DND-41 (cell line): ENCODE results near the gene DLG2.

Experiments
- ATAC-seq: fragments of 200-7000 bp; cut with Tn5 transposase; 3 replicates; pipeline ENCODE4 v1.9.1; 2021; ENCODE audit warnings: low read depth; ENCODE audit not compliant: insufficient read depth
- DNase-seq: peaks from one replicate; pipeline ENCODE4 v3.0.0-alpha.2; 2020
- H2AFZ ChIP-seq: 2 replicates; pipeline ENCODE4 v1.6.0; 2012; ENCODE audit warnings: low read depth, low read length
- H3K27ac ChIP-seq: 2 replicates; pipeline ENCODE4 v1.5.1; 2012; ENCODE audit warnings: low read length, inconsistent platforms
- H3K27me3 ChIP-seq: fragments of 200-600 bp; sonication (generic); 2 replicates; pipeline ENCODE4 v1.6.0; 2012; ENCODE audit warnings: low read length, mild to moderate bottlenecking, inconsistent platforms; ENCODE audit not compliant: insufficient read depth, poor library complexity
- H3K36me3 ChIP-seq: 2 replicates; pipeline ENCODE4 v1.5.1; 2012; ENCODE audit warnings: low read length, inconsistent platforms; ENCODE audit not compliant: insufficient read depth
- H3K4me1 ChIP-seq: 2 replicates; pipeline ENCODE4 v1.5.1; 2012; ENCODE audit warnings: mild to moderate bottlenecking, low read length; ENCODE audit not compliant: insufficient read depth
- H3K4me2 ChIP-seq: 2 replicates; pipeline ENCODE4 v1.6.0; 2012; ENCODE audit warnings: mild to moderate bottlenecking, moderate library complexity, low read length, inconsistent platforms; ENCODE audit not compliant: insufficient read depth
- H3K4me3 ChIP-seq, 2 experiments: fragments of 200-600 bp in 1 of 2; shearing (Covaris generic) in 1 of 2; 2 replicates each; pipeline ENCODE4 v1.5.1; 2012 to 2016; ENCODE audit warnings: inconsistent platforms in 2 of 2, low read length in 2 of 2, mild to moderate bottlenecking in 2 of 2, low read depth in 1 of 2, moderate library complexity in 1 of 2
- H3K79me2 ChIP-seq: 2 replicates; pipeline ENCODE4 v1.6.0; 2012; ENCODE audit warnings: low read length, inconsistent platforms; ENCODE audit not compliant: insufficient read depth
- H3K9ac ChIP-seq: 2 replicates; pipeline ENCODE4 v1.6.0; 2012; ENCODE audit warnings: low read depth, mild to moderate bottlenecking, inconsistent platforms, low read length, moderate library complexity
- H3K9me3 ChIP-seq: 2 replicates; pipeline ENCODE4 v1.5.1; 2012; ENCODE audit warnings: low read length, moderate library complexity, mild to moderate bottlenecking, inconsistent platforms; ENCODE audit not compliant: insufficient read depth, severe bottlenecking
- H4K20me1 ChIP-seq: 2 replicates; pipeline ENCODE4 v1.6.0; 2012; ENCODE audit warnings: low read length; ENCODE audit not compliant: insufficient read depth
- EZH2 ChIP-seq: IDR thresholded peaks from 3 replicates; pipeline ENCODE4 v1.6.1; 2012; ENCODE audit warnings: borderline replicate concordance, low read depth, mild to moderate bottlenecking, moderate library complexity, low read length, inconsistent platforms; ENCODE audit not compliant: severe bottlenecking
- TF ChIP-seq, protein P1 (sequence below): IDR thresholded peaks from 2 replicates; pipeline ENCODE4 v1.5.1; 2012; ENCODE audit warnings: borderline replicate concordance, low read length, moderate library complexity, mild to moderate bottlenecking; ENCODE audit not compliant: poor library complexity, severe bottlenecking; ENCODE audit errors: extremely low read depth

Gene DLG2

DNA sequence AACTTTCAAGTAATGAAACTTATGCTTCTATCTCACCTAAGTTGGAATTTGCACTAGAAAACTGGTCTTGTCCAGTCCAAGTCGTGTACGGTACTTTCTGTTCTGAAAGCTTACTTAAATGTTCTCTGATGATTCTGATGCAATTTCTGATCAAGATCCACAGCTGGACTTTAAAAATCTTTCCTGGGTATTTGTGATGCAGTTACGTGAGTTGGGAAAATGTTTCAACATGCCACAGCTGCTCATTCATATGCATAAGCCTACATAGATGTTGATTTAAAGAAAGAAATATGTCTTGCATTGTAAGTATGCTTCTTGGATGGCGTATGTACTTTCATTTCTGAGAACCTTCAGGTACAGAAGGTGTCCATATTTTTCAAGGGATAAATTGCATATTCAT, 1847.3 kb downstream of the DLG2 start:
- no peaks in the 10 kb centered on the region for H3K27me3 ChIP-seq
- H3K9ac ChIP-seq = no peak overlapping the region
- DNase-seq = no peak
- no peaks in the 10 kb centered on the region for H3K9me3 ChIP-seq
- H3K4me3 ChIP-seq = no peak overlapping the region
- TF ChIP-seq, protein P1, sequence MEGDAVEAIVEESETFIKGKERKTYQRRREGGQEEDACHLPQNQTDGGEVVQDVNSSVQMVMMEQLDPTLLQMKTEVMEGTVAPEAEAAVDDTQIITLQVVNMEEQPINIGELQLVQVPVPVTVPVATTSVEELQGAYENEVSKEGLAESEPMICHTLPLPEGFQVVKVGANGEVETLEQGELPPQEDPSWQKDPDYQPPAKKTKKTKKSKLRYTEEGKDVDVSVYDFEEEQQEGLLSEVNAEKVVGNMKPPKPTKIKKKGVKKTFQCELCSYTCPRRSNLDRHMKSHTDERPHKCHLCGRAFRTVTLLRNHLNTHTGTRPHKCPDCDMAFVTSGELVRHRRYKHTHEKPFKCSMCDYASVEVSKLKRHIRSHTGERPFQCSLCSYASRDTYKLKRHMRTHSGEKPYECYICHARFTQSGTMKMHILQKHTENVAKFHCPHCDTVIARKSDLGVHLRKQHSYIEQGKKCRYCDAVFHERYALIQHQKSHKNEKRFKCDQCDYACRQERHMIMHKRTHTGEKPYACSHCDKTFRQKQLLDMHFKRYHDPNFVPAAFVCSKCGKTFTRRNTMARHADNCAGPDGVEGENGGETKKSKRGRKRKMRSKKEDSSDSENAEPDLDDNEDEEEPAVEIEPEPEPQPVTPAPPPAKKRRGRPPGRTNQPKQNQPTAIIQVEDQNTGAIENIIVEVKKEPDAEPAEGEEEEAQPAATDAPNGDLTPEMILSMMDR = no peak
- no peaks in the 10 kb centered on the region for H4K20me1 ChIP-seq
- no peak overlapping the region for H3K27ac ChIP-seq
- no peak for ATAC-seq
- H3K4me1 ChIP-seq = no peaks in the 10 kb centered on the region
- H3K36me3 ChIP-seq = no peaks in the 10 kb centered on the region
- no peak overlapping the region for H2AFZ ChIP-seq
- no peak overlapping the region for H3K4me2 ChIP-seq
- no peaks in the 10 kb centered on the region for H3K79me2 ChIP-seq

DNA sequence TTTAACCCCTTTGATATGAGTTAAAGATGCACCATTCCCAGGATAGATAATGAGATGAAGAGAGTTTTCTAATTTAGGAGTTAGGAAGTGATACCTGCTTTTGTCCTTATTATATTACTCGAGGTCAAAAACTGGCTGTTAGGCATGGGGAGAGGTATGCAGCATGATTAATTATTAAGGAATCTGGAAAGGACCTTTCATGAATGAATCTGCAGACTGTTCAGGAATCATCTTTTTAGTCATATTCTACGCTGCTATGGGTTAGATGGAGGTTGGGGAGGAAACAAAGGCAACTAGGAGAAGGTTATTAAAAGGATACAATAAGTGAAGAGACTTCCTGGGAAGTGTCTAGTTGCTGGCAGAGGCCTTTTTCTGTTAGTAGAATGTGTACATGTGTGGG, 1848.5 kb downstream of the DLG2 start:
- Histone ChIP-seq H3K4me3 (no peak overlapping the region), H3K27ac (no peak overlapping the region), H3K36me3 (no peaks in the 10 kb centered on the region), H2AFZ (no peak overlapping the region), H3K79me2 (no peaks in the 10 kb centered on the region), H3K27me3 (no peaks in the 10 kb centered on the region), H3K4me2 (no peak overlapping the region), H3K9me3 (no peaks in the 10 kb centered on the region), H3K4me1 (no peaks in the 10 kb centered on the region), H3K9ac (no peak overlapping the region), H4K20me1 (no peaks in the 10 kb centered on the region)
- no peak for DNase-seq
- no peak for ATAC-seq
- TF ChIP-seq, protein P1 = no peak
- no peak for TF ChIP-seq EZH2

DNA sequence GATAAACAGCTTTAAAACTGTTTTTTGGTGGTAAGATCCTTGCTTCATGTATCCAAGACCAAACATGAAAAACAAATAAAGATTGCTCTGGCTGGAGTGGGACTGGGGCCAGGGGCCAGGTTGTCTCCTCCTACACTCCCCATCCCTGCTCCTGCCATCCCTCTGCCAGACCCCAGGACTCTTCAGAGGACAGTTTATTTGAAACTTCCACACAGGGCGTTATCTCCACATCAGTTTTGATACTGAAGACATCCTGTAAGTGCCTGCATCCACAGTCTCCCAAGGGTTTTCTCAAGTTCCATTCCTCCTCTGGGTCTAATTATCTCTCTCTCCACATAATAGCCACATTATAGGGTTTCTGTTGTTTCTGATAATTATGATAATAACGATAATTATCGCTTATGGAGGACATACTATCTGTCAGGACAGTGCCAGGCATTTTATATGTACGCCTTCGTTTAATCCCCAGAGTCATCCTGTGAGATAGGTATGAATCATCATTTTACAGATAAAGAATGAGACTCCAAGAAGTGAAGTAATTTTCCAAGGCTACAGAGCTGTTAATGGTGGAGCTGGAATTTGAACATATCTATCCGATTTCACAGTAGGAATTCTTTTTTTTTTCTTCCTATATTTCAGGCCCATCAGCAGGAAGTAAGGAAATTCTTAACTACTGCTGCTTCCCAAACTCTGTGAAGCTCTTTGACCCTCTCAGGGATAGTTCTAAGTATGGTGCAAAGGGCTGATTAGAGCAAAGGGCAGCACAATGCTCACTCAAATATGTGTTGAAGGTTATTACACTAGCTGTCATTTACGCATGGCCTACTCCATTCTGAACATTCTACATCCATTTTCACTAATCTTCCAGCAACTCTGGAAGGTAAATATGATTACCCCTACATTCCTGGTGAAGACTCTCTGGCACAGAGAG, 1852.9 kb downstream of the DLG2 start:
- no peaks in the 10 kb centered on the region for H3K27me3 ChIP-seq
- H2AFZ ChIP-seq = no peak overlapping the region
- no peak overlapping the region for H3K4me2 ChIP-seq
- no peak overlapping the region for H3K9ac ChIP-seq
- no peak overlapping the region for H3K4me3 ChIP-seq
- no peaks in the 10 kb centered on the region for H3K4me1 ChIP-seq
- H3K9me3 ChIP-seq = no peaks in the 10 kb centered on the region
- DNase-seq = no peak
- no peak overlapping the region for H3K27ac ChIP-seq
- no peaks in the 10 kb centered on the region for H4K20me1 ChIP-seq
- no peaks in the 10 kb centered on the region for H3K36me3 ChIP-seq
- no peaks in the 10 kb centered on the region for H3K79me2 ChIP-seq
- TF ChIP-seq, protein P1 = no peak
- no peak for TF ChIP-seq EZH2
- ATAC-seq = no peak
